HepG2 (cell line): ENCODE measurements around the gene CERT1. TPM values are rescaled to one million over a fixed set of nuclear protein-coding genes. Genes with fewer than 3 reads are reported as not detected.

Source experiments
- BHLHE40 ChIP-seq: IDR thresholded peaks from 2 replicates; pipeline ENCODE4 v1.6.1; 2011; ENCODE audit warnings: low read length, improper control_type of control experiment
- CENPX ChIP-seq: sonication (generic); formaldehyde crosslinking; IDR thresholded peaks from 2 replicates; pipeline ENCODE4 v1.9.0; 2021; ENCODE audit warnings: mild to moderate bottlenecking, missing genetic modification reagents, moderate library complexity
- CHD4 ChIP-seq: fragments of 200-600 bp; sonication (generic); IDR thresholded peaks from 2 replicates; pipeline ENCODE4 v1.7.0; 2017; ENCODE audit warnings: mild to moderate bottlenecking, low read length, borderline replicate concordance
- DNMT1 ChIP-seq: sonication (generic); formaldehyde crosslinking; IDR thresholded peaks from 2 replicates; pipeline ENCODE4 v1.5.1; 2020; ENCODE audit warnings: mild to moderate bottlenecking, missing genetic modification reagents
- EP300 ChIP-seq, 3 experiments: sonication (generic) in 1 of 3; formaldehyde crosslinking in 1 of 3; IDR thresholded peaks; 2 replicates each; pipeline versions ENCODE4 v1.5.1 to v1.6.1; 2011 to 2020; ENCODE audit warnings: low read depth in 2 of 3, low read length in 2 of 3, borderline replicate concordance in 1 of 3, improper control_type of control experiment in 1 of 3, mild to moderate bottlenecking in 1 of 3, missing genetic modification reagents in 1 of 3, moderate library complexity in 1 of 3
- FOXA3 ChIP-seq: IDR thresholded peaks from 2 replicates; pipeline ENCODE4 v1.6.1; 2016; ENCODE audit warnings: missing genetic modification reagents, missing compliant biosample characterization
- FOXO1 ChIP-seq: sonication (generic); formaldehyde crosslinking; IDR thresholded peaks from 2 replicates; pipeline ENCODE4 v1.4.0; 2020; ENCODE audit warnings: missing genetic modification reagents
- GATA4 ChIP-seq: sonication (generic); IDR thresholded peaks from 2 replicates; pipeline ENCODE4 v1.6.1; 2016; ENCODE audit warnings: antibody characterized with exemption, low read depth, borderline replicate concordance
- HNF4A ChIP-seq: sonication (generic); formaldehyde crosslinking; IDR thresholded peaks from 2 replicates; pipeline ENCODE4 v1.4.0; 2020; ENCODE audit warnings: missing genetic modification reagents
- MAFF ChIP-seq: IDR thresholded peaks from 2 replicates; pipeline ENCODE4 v1.6.1; 2011; ENCODE audit warnings: low read depth, low read length, improper control_type of control experiment
- MEF2D ChIP-seq: sonication (generic); formaldehyde crosslinking; IDR thresholded peaks from 2 replicates; pipeline ENCODE4 v1.5.1; 2020; ENCODE audit warnings: mild to moderate bottlenecking, missing genetic modification reagents
- MIER3 ChIP-seq: IDR thresholded peaks from 2 replicates; pipeline ENCODE4 v1.6.1; 2016; ENCODE audit warnings: missing compliant biosample characterization, borderline replicate concordance
- MIXL1 ChIP-seq: IDR thresholded peaks from 2 replicates; pipeline ENCODE4 v1.6.1; 2016
- MLX ChIP-seq: IDR thresholded peaks from 2 replicates; pipeline ENCODE4 v1.6.1; 2016
- MTA1 ChIP-seq: sonication (generic); formaldehyde crosslinking; IDR thresholded peaks from 2 replicates; pipeline ENCODE4 v1.4.0; 2020; ENCODE audit warnings: missing genetic modification reagents, mild to moderate bottlenecking, borderline replicate concordance
- MZF1 ChIP-seq: sonication (generic); formaldehyde crosslinking; IDR thresholded peaks from 2 replicates; pipeline ENCODE4 v1.8.1; 2023; ENCODE audit warnings: mild to moderate bottlenecking, missing genetic modification reagents, borderline replicate concordance
- NFATC3 ChIP-seq: sonication (generic); formaldehyde crosslinking; IDR thresholded peaks from 2 replicates; pipeline ENCODE4 v1.5.1; 2020; ENCODE audit warnings: mild to moderate bottlenecking, missing genetic modification reagents
- NFIC ChIP-seq: IDR thresholded peaks from 2 replicates; pipeline ENCODE4 v1.6.1; 2012; ENCODE audit warnings: mild to moderate bottlenecking, low read length, inconsistent platforms
- SKI ChIP-seq: fragments of 450-650 bp; IDR thresholded peaks from one replicate; pipeline ENCODE4 v1.6.1; 2018; ENCODE audit warnings: mild to moderate bottlenecking; ENCODE audit not compliant: partially characterized antibody
- THAP11 ChIP-seq: IDR thresholded peaks from 2 replicates; pipeline ENCODE4 v1.6.1; 2016; ENCODE audit warnings: missing biosample characterization, missing genetic modification reagents
- ZFP90 ChIP-seq: sonication (generic); formaldehyde crosslinking; IDR thresholded peaks from 2 replicates; pipeline ENCODE4 v1.8.0; 2022; ENCODE audit warnings: missing genetic modification reagents, mild to moderate bottlenecking, inconsistent platforms, borderline replicate concordance
- ZFY ChIP-seq: sonication (generic); formaldehyde crosslinking; IDR thresholded peaks from 2 replicates; pipeline ENCODE4 v1.4.0; 2020; ENCODE audit warnings: missing genetic modification reagents
- ZNF292 ChIP-seq: sonication (generic); formaldehyde crosslinking; IDR thresholded peaks from 2 replicates; pipeline ENCODE4 v1.8.1; 2022; ENCODE audit warnings: mild to moderate bottlenecking, low read depth, missing genetic modification reagents, borderline replicate concordance
- ZNF605 ChIP-seq: sonication (generic); formaldehyde crosslinking; IDR thresholded peaks from 2 replicates; pipeline ENCODE4 v1.8.0; 2022; ENCODE audit warnings: mild to moderate bottlenecking, missing genetic modification reagents
- ZNF672 ChIP-seq: sonication (generic); formaldehyde crosslinking; IDR thresholded peaks from 2 replicates; pipeline ENCODE4 v1.8.1; 2022; ENCODE audit warnings: missing genetic modification reagents
- ZNF687 ChIP-seq: sonication (generic); formaldehyde crosslinking; IDR thresholded peaks from 2 replicates; pipeline ENCODE4 v1.5.1; 2020; ENCODE audit warnings: mild to moderate bottlenecking, missing genetic modification reagents, moderate library complexity
- polyA plus RNA-seq, 8 experiments: library from polyadenylated mRNA; depleted of rRNA in 3 of 8; stranded (reverse) in 7 of 8; unstranded in 1 of 8; fragments of >200 nt; fragmentation: Illumina TruSeq in 4 of 8; extraction: Trizol in 4 of 8; gene quantifications; 2 replicates each; pipeline versions ENCODE4 v1.2.1 to v1.2.3, GENCODE V29; 2011 to 2016; ENCODE audit warnings: low read depth in 4 of 8, missing spikeins in 1 of 8, mixed read lengths in 1 of 8; ENCODE audit not compliant: insufficient read depth in 1 of 8
- total RNA-seq, 5 experiments: library from RNA; depleted of rRNA; stranded (reverse); fragments of >200 nt; fragmentation: Illumina TruSeq; extraction: Trizol; gene quantifications; 2 replicates each; pipeline ENCODE4 v1.2.3, GENCODE V29; 2016; ENCODE audit warnings: low read depth in 1 of 5
- TF ChIP-seq, protein P1 (sequence below): IDR thresholded peaks from 2 replicates; pipeline ENCODE4 v1.6.1; 2016; ENCODE audit warnings: low read depth

Gene CERT1
- total and polyA plus RNA-seq, 2 of the 13 experiments (the other 11 are each of a cell fraction or from before 2014, with no cell fraction given): 8.2 to 12.7 TPM

GRCh38 chr5:75374394-75374814, 137.0 kb downstream of the CERT1 start (continued):
- TF ChIP-seq ZNF687 (no peak), MTA1 (CRISPR knock-in tag) (0 out of 2 replicates have a peak, but pooled peaks have one; percentile 54), MLX (CRISPR knock-in tag) (peak; percentile 82; the same call in 1 of the 2 replicates), MAFF (no peak), CENPX (CRISPR knock-in tag) (no peak), CHD4 (no peak), ZNF605 (CRISPR knock-in tag) (0 out of 2 replicates have a peak, but pooled peaks have one; percentile 24), SKI (peak; percentile 49), ZFP90 (no peak), EP300 (IDR thresholded peaks at IDR 0.05; ENCODE audit: low read depth in 2 of 2, low read length in 2 of 2) (no peak), EP300 (CRISPR knock-in tag; IDR thresholded peaks at IDR 0.05; ENCODE audit: borderline replicate concordance) (peak; percentile 71; the same call in 1 of the 2 replicates), THAP11 (peak; percentile 46; the same call in 1 of the 2 replicates), NFATC3 (no peak), NFIC (0 out of 2 replicates have a peak, but pooled peaks have one; percentile 33), FOXO1 (CRISPR knock-in tag) (peak; percentile 82), DNMT1 (CRISPR knock-in tag) (no peak), MIER3 (CRISPR knock-in tag) (peak; percentile 42; the same call in 1 of the 2 replicates), ZFY (peak; percentile 37; the same call in 1 of the 2 replicates), MZF1 (CRISPR knock-in tag) (no peak), FOXA3 (peak; percentile 74), BHLHE40 (peak; percentile 99), MEF2D (CRISPR knock-in tag) (0 out of 2 replicates have a peak, but pooled peaks have one; percentile 30), HNF4A (CRISPR knock-in tag) (peak; percentile 60), MIXL1 (peak; percentile 69), ZNF672 (no peak), ZNF292 (CRISPR knock-in tag) (peak; percentile 32; the same call in 1 of the 2 replicates), GATA4 (no peak)
- TF ChIP-seq, protein P1, sequence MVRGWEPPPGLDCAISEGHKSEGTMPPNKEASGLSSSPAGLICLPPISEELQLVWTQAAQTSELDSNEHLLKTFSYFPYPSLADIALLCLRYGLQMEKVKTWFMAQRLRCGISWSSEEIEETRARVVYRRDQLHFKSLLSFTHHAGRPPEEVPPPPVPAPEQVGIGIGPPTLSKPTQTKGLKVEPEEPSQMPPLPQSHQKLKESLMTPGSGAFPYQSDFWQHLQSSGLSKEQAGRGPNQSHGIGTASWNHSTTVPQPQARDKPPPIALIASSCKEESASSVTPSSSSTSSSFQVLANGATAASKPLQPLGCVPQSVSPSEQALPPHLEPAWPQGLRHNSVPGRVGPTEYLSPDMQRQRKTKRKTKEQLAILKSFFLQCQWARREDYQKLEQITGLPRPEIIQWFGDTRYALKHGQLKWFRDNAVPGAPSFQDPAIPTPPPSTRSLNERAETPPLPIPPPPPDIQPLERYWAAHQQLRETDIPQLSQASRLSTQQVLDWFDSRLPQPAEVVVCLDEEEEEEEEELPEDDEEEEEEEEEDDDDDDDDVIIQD (CRISPR knock-in tag): peak; percentile 74; the same call in 1 of the 2 replicates
